ENCODE measurements around the gene SNX3. TPM values are rescaled to one million over a fixed set of nuclear protein-coding genes. Genes with fewer than 3 reads are reported as not detected.
"Not testable (repeated sequence)": the region's sequence is repeated elsewhere in the genome, so short reads cannot be mapped to it uniquely, and the experiment has no call there.

The SNX3 gene
- total and polyA plus RNA-seq, 12 donors: 108 to 269 (median 235) TPM

DNA sequence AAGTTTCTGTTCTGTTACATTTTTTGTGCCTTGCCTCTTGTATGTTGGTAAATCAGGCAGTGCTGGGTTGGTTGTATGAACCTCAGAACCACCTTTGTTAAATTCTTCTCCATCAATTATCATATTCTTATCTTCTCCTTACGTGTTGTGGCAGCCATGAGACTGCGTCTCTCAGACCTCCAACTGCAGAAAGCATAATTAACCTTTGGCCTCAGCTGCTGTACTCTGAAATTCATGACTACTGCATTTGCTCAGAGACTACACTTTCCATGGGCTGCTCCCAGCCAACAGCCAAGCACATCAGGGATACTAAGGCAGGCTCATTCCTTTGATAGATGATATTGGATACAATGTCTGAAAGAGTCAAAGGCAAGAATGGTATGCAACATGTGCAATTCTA is 15.1 kb upstream of the SNX3 start:
- TF ChIP-seq CTCF (IDR thresholded peaks at IDR 0.05): no peak
- ATAC-seq (no peak), DNase-seq (no peak)
- no peaks in the 10 kb centered on the region for H3K36me3 ChIP-seq
- no peak overlapping the region for H3K4me3 ChIP-seq
- no peaks in the 10 kb centered on the region for H3K9me3 ChIP-seq
- no peaks in the 10 kb centered on the region for H3K27me3 ChIP-seq
- WGBS, 2 donors: 60 to 67% methylated on average over 2 of the region's 2 CpGs
- H3K4me1 ChIP-seq: no peaks in the 10 kb centered on the region
- intact Hi-C loops (cut with DNase I): no loop called here
- no peak overlapping the region for H3K27ac ChIP-seq

- H3K9me3 ChIP-seq: no peaks in the 10 kb centered on the region
- no peak for TF ChIP-seq CTCF (IDR thresholded peaks at IDR 0.05)
- 86 to 87% methylated on average over 2 of the region's 2 CpGs for WGBS, 2 donors
- no peaks in the 10 kb centered on the region for H3K36me3 ChIP-seq
- H3K4me3 ChIP-seq: no peak overlapping the region
- ATAC-seq: no peak
- intact Hi-C loops (cut with DNase I): no loop called here
- H3K4me1 ChIP-seq: no peaks in the 10 kb centered on the region
- no peak for DNase-seq
- H3K27me3 ChIP-seq: no peaks in the 10 kb centered on the region
- no peak overlapping the region for H3K27ac ChIP-seq
Measured at GRCh38 chr6:108274546-108274945, 13.7 kb upstream of the SNX3 start.

DNA sequence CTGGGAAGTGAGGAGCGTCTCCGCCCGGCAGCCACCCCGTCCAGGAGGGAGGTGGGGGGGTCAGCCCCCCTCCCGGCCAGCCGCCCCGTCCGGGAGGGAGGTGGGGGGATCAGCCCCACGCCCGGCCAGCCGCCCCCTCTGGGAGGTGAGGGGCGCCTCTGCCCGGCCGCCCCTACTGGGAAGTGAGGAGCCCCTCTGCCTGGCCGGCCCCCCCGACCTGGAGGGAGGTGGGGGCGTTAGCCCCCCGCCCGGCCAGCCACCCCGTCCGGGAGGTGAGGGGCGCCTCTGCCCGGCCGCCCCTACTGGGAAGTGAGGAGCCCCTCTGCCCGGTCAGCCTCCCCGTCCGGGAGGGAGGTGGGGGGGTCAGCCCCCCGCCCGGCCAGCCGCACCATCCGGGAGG is 9.1 kb upstream of the SNX3 start:
- not testable (repeated sequence) for ATAC-seq, DNase-seq, H3K36me3 ChIP-seq, H3K27ac ChIP-seq, H3K9me3 ChIP-seq, H3K4me1 ChIP-seq, H3K4me3 ChIP-seq, H3K27me3 ChIP-seq
- intact Hi-C loops (cut with DNase I): loop anchor here in 3 of 10 donors (10.0 kb wide), 2 partner anchors 195 to 225 kb away; partner anchors contain the start of gene OSTM1 (in 1 of the 3)
- 94% methylated on average over 13 to 31 of the region's 31 CpGs for WGBS, 2 donors

- no peak for ATAC-seq
- intact Hi-C loops (cut with DNase I): loop anchor here in 3 of 10 donors (10.0 kb wide), 2 partner anchors 194 to 226 kb away; partner anchors contain the start of gene OSTM1 (in 1 of the 3)
Measured at GRCh38 chr6:108268845-108269244, 8.0 kb upstream of the SNX3 start.

More at GRCh38 chr6:108268845-108269244, 8.0 kb upstream of the SNX3 start:
- WGBS, 2 donors: 81 to 93% methylated on average over 3 of the region's 3 CpGs
- Histone ChIP-seq H3K9me3 (no peaks in the 10 kb centered on the region), H3K4me1 (no peaks in the 10 kb centered on the region), H3K36me3 (no peaks in the 10 kb centered on the region), H3K27me3 (no peaks in the 10 kb centered on the region), H3K4me3 (no peak overlapping the region), H3K27ac (no peak overlapping the region)
- no peak for TF ChIP-seq CTCF (IDR thresholded peaks at IDR 0.05)
- DNase-seq: no peak

Measured in heart right ventricle (tissue), 16 donors.